GM12878 (cell line): ENCODE data around the gene TYRO3. TPM values are rescaled to one million over a fixed set of nuclear protein-coding genes. Genes with fewer than 3 reads are reported as not detected.

Source experiments
- ATAC-seq: fragments of 200-7000 bp; cut with Tn5 transposase; 3 replicates; pipeline ENCODE4 v1.9.1; 2020; ENCODE audit warnings: mild to moderate bottlenecking, moderate library complexity
- BruUV-seq: library from RNA; stranded (reverse); fragments of 400-500 nt; replicated peaks from 2 replicates; lab custom pipeline; 2021; lab: Mats Ljungman, UMichigan
- CTCF ChIA-PET: fragments of 300-600 bp; sonication (Branson Sonifier 250); formaldehyde crosslinking; extraction: SDS; loops from one replicate; lab custom pipeline; 2021; ENCODE audit warnings: inconsistent platforms; lab: Yijun Ruan, JAX
- POLR2A ChIA-PET: fragments of 350-600 bp; formaldehyde crosslinking; extraction: SDS; loops from one replicate; lab custom pipeline; 2021; ENCODE audit warnings: inconsistent platforms; lab: Charles Lee
- RAD21 ChIA-PET: fragments of 300-600 bp; sonication (Branson Sonifier 250); formaldehyde crosslinking; loops from one replicate; lab custom pipeline; 2023; ENCODE audit warnings: antibody characterized with exemption; ENCODE audit not compliant: unreplicated experiment; lab: Charles Lee
- SMC1A ChIA-PET: fragments of 300-600 bp; sonication (Branson Sonifier 250); formaldehyde crosslinking; loops from one replicate; lab custom pipeline; 2023; ENCODE audit not compliant: unreplicated experiment, uncharacterized antibody; lab: Charles Lee
- DNase-seq: peaks from one replicate; pipeline ENCODE4 v3.0.0-alpha.2; 2011; ENCODE audit warnings: low read depth, low spot score
- FAIRE-seq: peaks from 3 replicates; lab custom pipeline; 2011; peaks lifted over from hg19 to GRCh38; lab: Jason Lieb, UNC
- H2AFZ ChIP-seq: 2 replicates; pipeline ENCODE4 v1.6.0; 2011; ENCODE audit warnings: low read depth, low read length, control low read depth; ENCODE audit not compliant: control insufficient read depth
- H3K27ac ChIP-seq: 2 replicates; pipeline ENCODE4 v1.5.1; 2011; ENCODE audit warnings: control low read depth; ENCODE audit not compliant: control insufficient read depth, insufficient read depth
- H3K27me3 ChIP-seq, 2 experiments: replicated peaks in 1 of 2; 2 replicates each; pipeline versions ENCODE4 v1.6.0 to v1.6.1; 2011; ENCODE audit warnings: low read length in 1 of 2; ENCODE audit not compliant: control insufficient read depth in 2 of 2, insufficient read depth in 2 of 2
- H3K36me3 ChIP-seq, 2 experiments: 2 replicates each; pipeline ENCODE4 v1.5.1; 2011; ENCODE audit warnings: low read length in 1 of 2; ENCODE audit not compliant: control insufficient read depth in 2 of 2, insufficient read depth in 2 of 2
- H3K4me1 ChIP-seq: 2 replicates; pipeline ENCODE4 v1.6.1; 2011; ENCODE audit warnings: mild to moderate bottlenecking, low read length, moderate library complexity, mixed read lengths; ENCODE audit not compliant: control insufficient read depth, insufficient read depth
- H3K4me2 ChIP-seq: 2 replicates; pipeline ENCODE4 v1.6.0; 2011; ENCODE audit warnings: control low read depth; ENCODE audit not compliant: control insufficient read depth, insufficient read depth
- H3K4me3 ChIP-seq: fragments of 200-600 bp; sonication (generic); 2 replicates; pipeline ENCODE4 v1.5.1; 2016
- H3K79me2 ChIP-seq: 2 replicates; pipeline ENCODE4 v1.6.0; 2011; ENCODE audit warnings: low read length; ENCODE audit not compliant: control insufficient read depth, insufficient read depth
- H3K9ac ChIP-seq: 2 replicates; pipeline ENCODE4 v1.8.0; 2011; ENCODE audit warnings: low read length, control low read depth, mixed read lengths; ENCODE audit not compliant: control insufficient read depth, insufficient read depth
- H3K9me3 ChIP-seq: replicated peaks from 3 replicates; pipeline ENCODE4 v1.5.1; 2011; ENCODE audit warnings: mild to moderate bottlenecking, low read length; ENCODE audit not compliant: control insufficient read depth, insufficient read depth
- H4K20me1 ChIP-seq: 2 replicates; pipeline ENCODE4 v1.6.0; 2011; ENCODE audit not compliant: control insufficient read depth, insufficient read depth
- CBFB ChIP-seq: IDR thresholded peaks from 2 replicates; pipeline ENCODE4 v1.6.1; 2016; ENCODE audit warnings: antibody characterized with exemption, low read depth
- CHD2 ChIP-seq: IDR thresholded peaks from 2 replicates; pipeline ENCODE4 v1.6.1; 2011; ENCODE audit warnings: low read depth, low read length, improper control_type of control experiment, borderline replicate concordance
- E2F4 ChIP-seq: IDR thresholded peaks from 2 replicates; pipeline ENCODE4 v1.6.1; 2012; ENCODE audit warnings: low read depth, low read length, improper control_type of control experiment
- ESRRA ChIP-seq: IDR thresholded peaks from 2 replicates; pipeline ENCODE4 v1.6.1; 2012; ENCODE audit warnings: mild to moderate bottlenecking, low read length, improper control_type of control experiment
- FOXK2 ChIP-seq: fragments of 450-650 bp; IDR thresholded peaks from 2 replicates; pipeline ENCODE4 v1.6.1; 2017; ENCODE audit warnings: mild to moderate bottlenecking, moderate library complexity
- HCFC1 ChIP-seq: fragments of 150-350 bp; IDR thresholded peaks from 2 replicates; pipeline ENCODE4 v1.6.1; 2014; ENCODE audit warnings: low read length
- KDM1A ChIP-seq: fragments of 200-600 bp; sonication (generic); IDR thresholded peaks from 2 replicates; pipeline ENCODE4 v1.6.1; 2016; ENCODE audit warnings: borderline replicate concordance
- LARP7 ChIP-seq: fragments of 450-650 bp; IDR thresholded peaks from 2 replicates; pipeline ENCODE4 v1.6.1; 2017; ENCODE audit warnings: mild to moderate bottlenecking
- MEF2A ChIP-seq: IDR thresholded peaks from 2 replicates; pipeline ENCODE4 v1.6.1; 2011; ENCODE audit warnings: low read depth, mild to moderate bottlenecking, low read length, moderate library complexity; ENCODE audit not compliant: insufficient read depth
- MEF2B ChIP-seq: fragments of 450-650 bp; IDR thresholded peaks from 2 replicates; pipeline ENCODE4 v1.6.1; 2018; ENCODE audit warnings: mild to moderate bottlenecking, moderate library complexity; ENCODE audit not compliant: partially characterized antibody, poor library complexity, severe bottlenecking
- NFYA ChIP-seq: IDR thresholded peaks from 2 replicates; pipeline ENCODE4 v1.6.1; 2011; ENCODE audit warnings: low read depth, mild to moderate bottlenecking, low read length, improper control_type of control experiment, borderline replicate concordance
- STAT1 ChIP-seq: fragments of 450-650 bp; conservative IDR thresholded peaks from 2 replicates; pipeline ENCODE4 v1.6.1; 2014; ENCODE audit warnings: antibody characterized with exemption, mild to moderate bottlenecking
- TBL1XR1 ChIP-seq: IDR thresholded peaks from 2 replicates; pipeline ENCODE4 v1.6.1; 2012; ENCODE audit warnings: low read depth, low read length, improper control_type of control experiment
- TCF12 ChIP-seq: IDR thresholded peaks from 2 replicates; pipeline ENCODE4 v1.6.1; 2011; ENCODE audit warnings: low read depth, mild to moderate bottlenecking, low read length
- WGBS: methylation state at CpG from one replicate; pipeline ENCODE4 v1.1.6; 2016; ENCODE audit warnings: low lambda C conversion rate; ENCODE audit not compliant: insufficient replicate concordance, insufficient coverage; ENCODE audit errors: missing lambda C conversion rate; 5-methylcytosine and 5-hydroxymethylcytosine counted together
- in situ Hi-C: fragments of 300-500 bp; cut with MboI; formaldehyde crosslinking; loops from 9 replicates; pipeline ENCODE4 v1.14.3; 2018; ENCODE audit warnings: mixed read lengths
- intact Hi-C: fragments of 100-400 bp; cut with micrococcal nuclease; formaldehyde crosslinking; loops from one replicate; pipeline ENCODE4 v1.14.2; 2022; ENCODE audit not compliant: unreplicated experiment
- polyA plus RNA-seq, 11 experiments: library from polyadenylated mRNA; depleted of rRNA in 4 of 11; unstranded in 6 of 11; stranded (reverse) in 5 of 11; fragments of >200 nt; fragmentation: Nextera tagmentation in 4 of 11; fragmentation: Illumina TruSeq in 1 of 11; extraction: Ambion mirVana in 4 of 11; extraction: Trizol in 1 of 11; gene quantifications; 1 replicate in 1 of 11; 2 replicates in 10 of 11; pipeline versions ENCODE4 v1.2.1 to v1.2.3, GENCODE V29; 2011 to 2016; ENCODE audit warnings: inconsistent platforms in 2 of 11, missing spikeins in 2 of 11, low read depth in 1 of 11
- total RNA-seq, 4 experiments: library from RNA; depleted of rRNA in 3 of 4; stranded (reverse); fragments of >200 nt in 3 of 4; fragmentation: Illumina TruSeq in 1 of 4; extraction: Trizol in 1 of 4; gene quantifications; 2 replicates each; pipeline versions ENCODE4 v1.2.1 to v1.2.3, GENCODE V29; 2013 to 2021
- TF ChIP-seq, protein P1 (sequence below): IDR thresholded peaks from 2 replicates; pipeline ENCODE4 v1.6.1; 2012; ENCODE audit warnings: improper control_type of control experiment, low read depth, low read length; ENCODE audit not compliant: insufficient replicate concordance
- TF ChIP-seq, protein P2 (sequence below): fragments of 450-650 bp; IDR thresholded peaks from 2 replicates; pipeline ENCODE4 v1.6.1; 2014; ENCODE audit warnings: mild to moderate bottlenecking

Gene TYRO3
- total and polyA plus RNA-seq, 10 of the 15 experiments (the other 5 are each of a cell fraction or from before 2014, with no cell fraction given), result 0.06 to 0.28 (median 0.13) TPM; not detected in 4

DNA sequence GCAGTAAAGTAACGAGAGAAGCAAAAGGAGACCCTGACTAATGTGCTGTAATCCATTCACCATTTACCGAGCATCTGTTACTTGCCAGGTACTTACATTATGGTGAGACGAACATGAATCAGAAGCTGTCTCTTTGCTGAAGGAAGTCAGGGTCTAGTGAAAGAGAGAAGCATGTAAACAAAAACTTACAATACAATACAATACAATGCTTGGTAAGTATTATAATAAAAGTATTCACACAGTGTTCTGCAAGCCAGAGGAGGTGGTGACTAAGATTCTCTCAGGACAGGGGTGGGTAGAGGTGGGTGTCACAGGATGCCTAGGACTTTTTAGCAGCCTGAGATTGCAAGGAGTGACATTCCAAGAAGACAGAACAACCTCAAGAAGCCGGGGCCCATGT, 51.0 kb downstream of the TYRO3 start:
- 53% methylated on average over 4 of the region's 4 CpGs for whole genome bisulfite sequencing
- no peak for FAIRE-seq
- H3K27ac ChIP-seq, result no peak overlapping the region
- H3K4me1 ChIP-seq, result no peaks in the 10 kb centered on the region
- no peaks in the 10 kb centered on the region for H4K20me1 ChIP-seq
- H3K9ac ChIP-seq, result no peak overlapping the region
- POLR2A ChIA-PET, result no interaction called here
- H3K36me3 ChIP-seq, result no peaks in the 10 kb centered on the region
- intact Hi-C loops (no loop called here), in situ Hi-C loops (no loop called here)
- H2AFZ ChIP-seq, result peak overlapping the region; percentile 13; the same call in 1 of the 2 replicates
- SMC1A ChIA-PET, result no interaction called here
- no peaks in the 10 kb centered on the region for H3K79me2 ChIP-seq
- DNase-seq, result no peak
- TF ChIP-seq KDM1A (no peak), MEF2A (no peak), FOXK2 (no peak), NFYA (no peak), TBL1XR1 (no peak), ESRRA (no peak), MEF2B (no peak), HCFC1 (no peak), LARP7 (no peak), E2F4 (no peak), CHD2 (no peak), TCF12 (no peak), STAT1 (no peak), CBFB (no peak)
- TF ChIP-seq, protein P1, sequence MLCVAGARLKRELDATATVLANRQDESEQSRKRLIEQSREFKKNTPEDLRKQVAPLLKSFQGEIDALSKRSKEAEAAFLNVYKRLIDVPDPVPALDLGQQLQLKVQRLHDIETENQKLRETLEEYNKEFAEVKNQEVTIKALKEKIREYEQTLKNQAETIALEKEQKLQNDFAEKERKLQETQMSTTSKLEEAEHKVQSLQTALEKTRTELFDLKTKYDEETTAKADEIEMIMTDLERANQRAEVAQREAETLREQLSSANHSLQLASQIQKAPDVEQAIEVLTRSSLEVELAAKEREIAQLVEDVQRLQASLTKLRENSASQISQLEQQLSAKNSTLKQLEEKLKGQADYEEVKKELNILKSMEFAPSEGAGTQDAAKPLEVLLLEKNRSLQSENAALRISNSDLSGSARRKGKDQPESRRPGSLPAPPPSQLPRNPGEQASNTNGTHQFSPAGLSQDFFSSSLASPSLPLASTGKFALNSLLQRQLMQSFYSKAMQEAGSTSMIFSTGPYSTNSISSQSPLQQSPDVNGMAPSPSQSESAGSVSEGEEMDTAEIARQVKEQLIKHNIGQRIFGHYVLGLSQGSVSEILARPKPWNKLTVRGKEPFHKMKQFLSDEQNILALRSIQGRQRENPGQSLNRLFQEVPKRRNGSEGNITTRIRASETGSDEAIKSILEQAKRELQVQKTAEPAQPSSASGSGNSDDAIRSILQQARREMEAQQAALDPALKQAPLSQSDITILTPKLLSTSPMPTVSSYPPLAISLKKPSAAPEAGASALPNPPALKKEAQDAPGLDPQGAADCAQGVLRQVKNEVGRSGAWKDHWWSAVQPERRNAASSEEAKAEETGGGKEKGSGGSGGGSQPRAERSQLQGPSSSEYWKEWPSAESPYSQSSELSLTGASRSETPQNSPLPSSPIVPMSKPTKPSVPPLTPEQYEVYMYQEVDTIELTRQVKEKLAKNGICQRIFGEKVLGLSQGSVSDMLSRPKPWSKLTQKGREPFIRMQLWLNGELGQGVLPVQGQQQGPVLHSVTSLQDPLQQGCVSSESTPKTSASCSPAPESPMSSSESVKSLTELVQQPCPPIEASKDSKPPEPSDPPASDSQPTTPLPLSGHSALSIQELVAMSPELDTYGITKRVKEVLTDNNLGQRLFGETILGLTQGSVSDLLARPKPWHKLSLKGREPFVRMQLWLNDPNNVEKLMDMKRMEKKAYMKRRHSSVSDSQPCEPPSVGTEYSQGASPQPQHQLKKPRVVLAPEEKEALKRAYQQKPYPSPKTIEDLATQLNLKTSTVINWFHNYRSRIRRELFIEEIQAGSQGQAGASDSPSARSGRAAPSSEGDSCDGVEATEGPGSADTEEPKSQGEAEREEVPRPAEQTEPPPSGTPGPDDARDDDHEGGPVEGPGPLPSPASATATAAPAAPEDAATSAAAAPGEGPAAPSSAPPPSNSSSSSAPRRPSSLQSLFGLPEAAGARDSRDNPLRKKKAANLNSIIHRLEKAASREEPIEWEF, result no peak
- TF ChIP-seq, protein P2, sequence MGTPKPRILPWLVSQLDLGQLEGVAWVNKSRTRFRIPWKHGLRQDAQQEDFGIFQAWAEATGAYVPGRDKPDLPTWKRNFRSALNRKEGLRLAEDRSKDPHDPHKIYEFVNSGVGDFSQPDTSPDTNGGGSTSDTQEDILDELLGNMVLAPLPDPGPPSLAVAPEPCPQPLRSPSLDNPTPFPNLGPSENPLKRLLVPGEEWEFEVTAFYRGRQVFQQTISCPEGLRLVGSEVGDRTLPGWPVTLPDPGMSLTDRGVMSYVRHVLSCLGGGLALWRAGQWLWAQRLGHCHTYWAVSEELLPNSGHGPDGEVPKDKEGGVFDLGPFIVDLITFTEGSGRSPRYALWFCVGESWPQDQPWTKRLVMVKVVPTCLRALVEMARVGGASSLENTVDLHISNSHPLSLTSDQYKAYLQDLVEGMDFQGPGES, result no peak
- no peak for ATAC-seq
- no peak overlapping the region for H3K4me2 ChIP-seq
- no TSS peak for BruUV-seq
- no peaks in the 10 kb centered on the region for H3K9me3 ChIP-seq
- RAD21 ChIA-PET, result no interaction called here
- H3K4me3 ChIP-seq, result no peak overlapping the region
- no peaks in the 10 kb centered on the region for H3K27me3 ChIP-seq
- CTCF ChIA-PET, result no interaction called here
